GM23338 (cell line): ENCODE results near the gene OSGIN1. TPM values are rescaled to one million over a fixed set of nuclear protein-coding genes. Genes with fewer than 3 reads are reported as not detected.

Source experiments
- ATAC-seq: fragments of 200-7000 bp; cut with Tn5 transposase; 3 replicates; pipeline ENCODE4 v1.9.1; 2020
- DNase-seq: peaks from one replicate; pipeline ENCODE4 v3.0.0-alpha.2; 2015; ENCODE audit warnings: low spot score
- H2AFZ ChIP-seq: fragments of 200-600 bp; sonication (generic); 2 replicates; pipeline ENCODE4 v1.8.0; 2016; ENCODE audit warnings: antibody characterized with exemption, mild to moderate bottlenecking, moderate library complexity
- H3F3A ChIP-seq: fragments of 200-600 bp; sonication (generic); replicated peaks from 2 replicates; pipeline ENCODE4 v1.8.0; 2017; ENCODE audit warnings: antibody characterized with exemption, mixed run types, low read depth
- H3K27ac ChIP-seq: fragments of 200-600 bp; sonication (generic); 2 replicates; pipeline ENCODE4 v1.6.1; 2016; ENCODE audit warnings: low read depth
- H3K27me3 ChIP-seq: fragments of 200-600 bp; sonication (generic); 2 replicates; pipeline ENCODE4 v1.8.0; 2016; ENCODE audit warnings: mild to moderate bottlenecking, mixed run types, moderate library complexity; ENCODE audit not compliant: insufficient read depth
- H3K36me3 ChIP-seq: fragments of 200-600 bp; sonication (generic); 2 replicates; pipeline ENCODE4 v1.8.0; 2016; ENCODE audit warnings: mild to moderate bottlenecking; ENCODE audit not compliant: insufficient read depth
- H3K4me1 ChIP-seq: fragments of 200-600 bp; sonication (generic); 2 replicates; pipeline ENCODE4 v1.8.0; 2016; ENCODE audit warnings: mild to moderate bottlenecking, moderate library complexity; ENCODE audit not compliant: insufficient read depth
- H3K4me2 ChIP-seq: fragments of 200-600 bp; sonication (generic); 2 replicates; pipeline ENCODE4 v1.7.1; 2017; ENCODE audit warnings: mixed run types
- H3K4me3 ChIP-seq: fragments of 200-600 bp; sonication (generic); 2 replicates; pipeline ENCODE4 v1.6.1; 2016; ENCODE audit warnings: mixed run types
- H3K79me2 ChIP-seq: fragments of 200-600 bp; sonication (generic); replicated peaks from 2 replicates; pipeline ENCODE4 v1.8.0; 2017; ENCODE audit warnings: mild to moderate bottlenecking; ENCODE audit not compliant: insufficient read depth
- H3K9me2 ChIP-seq: fragments of 200-600 bp; sonication (generic); 2 replicates; pipeline ENCODE4 v1.8.0; 2017; ENCODE audit not compliant: insufficient read depth
- H4K20me1 ChIP-seq: fragments of 200-600 bp; sonication (generic); replicated peaks from 2 replicates; pipeline ENCODE4 v1.8.0; 2017; ENCODE audit warnings: mild to moderate bottlenecking; ENCODE audit not compliant: insufficient read depth
- H3K27ac Mint-ChIP-seq: 2 replicates; pipeline ENCODE4 v1.8.0; 2020; ENCODE audit warnings: inconsistent platforms, mild to moderate bottlenecking, moderate library complexity, mixed read lengths
- H3K27me3 Mint-ChIP-seq: 3 replicates; pipeline ENCODE4 v1.8.0; 2022; ENCODE audit warnings: low read depth, mild to moderate bottlenecking, moderate library complexity, mixed read lengths, inconsistent platforms; ENCODE audit not compliant: insufficient read depth, poor library complexity
- H3K36me3 Mint-ChIP-seq: 3 replicates; pipeline ENCODE4 v1.8.0; 2021; ENCODE audit warnings: low read depth, mild to moderate bottlenecking, inconsistent platforms, moderate library complexity, mixed read lengths
- H3K4me1 Mint-ChIP-seq: 3 replicates; pipeline ENCODE4 v1.8.0; 2020; ENCODE audit warnings: mild to moderate bottlenecking, inconsistent platforms, mixed read lengths
- H3K4me3 Mint-ChIP-seq: 3 replicates; pipeline ENCODE4 v1.8.0; 2021; ENCODE audit warnings: moderate library complexity, mild to moderate bottlenecking, inconsistent platforms, mixed read lengths
- H3K9me3 Mint-ChIP-seq: 3 replicates; pipeline ENCODE4 v1.8.0; 2020; ENCODE audit warnings: moderate library complexity, mild to moderate bottlenecking, inconsistent platforms, mixed read lengths
- CREB1 ChIP-seq: fragments of 250-450 bp; sonication (Bioruptor Pico); IDR thresholded peaks from 2 replicates; pipeline ENCODE4 v1.5.0; 2020; ENCODE audit warnings: low read depth, mild to moderate bottlenecking, moderate library complexity
- EZH2 ChIP-seq: fragments of 200-600 bp; sonication (generic); IDR thresholded peaks from one replicate; pipeline ENCODE4 v1.8.0; 2017; ENCODE audit warnings: antibody characterized with exemption, mild to moderate bottlenecking, low read depth; ENCODE audit not compliant: unreplicated experiment
- EZH2phosphoT487 ChIP-seq: fragments of 200-600 bp; sonication (generic); IDR thresholded peaks from one replicate; pipeline ENCODE4 v1.8.1; 2018; ENCODE audit warnings: antibody characterized with exemption; ENCODE audit not compliant: unreplicated experiment
- NANOG ChIP-seq: IDR thresholded peaks from 2 replicates; pipeline ENCODE4 v1.6.1; 2016; ENCODE audit warnings: antibody characterized with exemption, borderline replicate concordance
- POLR2AphosphoS5 ChIP-seq: IDR thresholded peaks from 2 replicates; pipeline ENCODE4 v1.6.1; 2016; ENCODE audit warnings: antibody characterized with exemption, low read depth
- STAT1 ChIP-seq: IDR thresholded peaks from one replicate; pipeline ENCODE4 v1.6.1; 2016; ENCODE audit warnings: antibody characterized with exemption; ENCODE audit not compliant: unreplicated experiment
- ZNF114 ChIP-seq: fragments of 250-450 bp; sonication (Bioruptor Pico); IDR thresholded peaks from 2 replicates; pipeline ENCODE4 v1.5.0; 2020; ENCODE audit warnings: mild to moderate bottlenecking, moderate library complexity
- ZNF331 ChIP-seq: fragments of 250-450 bp; sonication (Bioruptor Pico); IDR thresholded peaks from 2 replicates; pipeline ENCODE4 v1.5.0; 2020; ENCODE audit warnings: low read depth, mild to moderate bottlenecking, moderate library complexity
- polyA plus RNA-seq: library from polyadenylated mRNA; unstranded; fragments of >200 nt; fragmentation: Nextera tagmentation; extraction: Ambion mirVana; gene quantifications from 2 replicates; pipeline ENCODE4 v1.2.1, GENCODE V29; 2016
- total RNA-seq: library from RNA; depleted of rRNA; stranded (reverse); fragments of >200 nt; shearing (Covaris generic); gene quantifications from 2 replicates; pipeline ENCODE4 v1.2.3, GENCODE V29; 2014
- TF ChIP-seq, protein P1 (sequence below): IDR thresholded peaks from one replicate; pipeline ENCODE4 v1.6.1; 2018; ENCODE audit warnings: antibody characterized with exemption; ENCODE audit not compliant: unreplicated experiment
- TF ChIP-seq, protein P2 (sequence below), 2 experiments: fragments of 200-600 bp in 1 of 2; sonication (generic) in 1 of 2; conservative IDR thresholded peaks; 2 replicates each; pipeline versions ENCODE4 v1.5.1 to v1.6.1; 2016 to 2017; ENCODE audit warnings: antibody characterized with exemption in 2 of 2, low read depth in 2 of 2, mild to moderate bottlenecking in 2 of 2, moderate library complexity in 1 of 2
- TF ChIP-seq, protein P3 (sequence below): fragments of 250-450 bp; sonication (Bioruptor Pico); IDR thresholded peaks from 2 replicates; pipeline ENCODE4 v1.5.0; 2020; ENCODE audit warnings: mild to moderate bottlenecking, moderate library complexity

Gene OSGIN1
- total and polyA plus RNA-seq, 2 experiments from 2014 or later: 0.32 to 1.6 TPM

- H3K4me3 ChIP-seq: no peak overlapping the region
- no peaks in the 10 kb centered on the region; the same call in 1 of the 2 replicates for H4K20me1 ChIP-seq
- DNase-seq: no peak
- H3K79me2 ChIP-seq: no peaks in the 10 kb centered on the region
- Mint-ChIP-seq H3K27me3 (peaks cover 18% of the 10 kb centered on the region), H3K9me3 (peaks cover 18% of the 10 kb centered on the region), H3K36me3 (peaks cover 88% of the 10 kb centered on the region), H3K4me3 (no peak overlapping the region), H3K4me1 (peaks cover 2% of the 10 kb centered on the region; the same call in 1 of the 3 replicates), H3K27ac (no peak overlapping the region)
- H3K27ac ChIP-seq: 0 out of 2 replicates have a peak overlapping the region, but pooled peaks have one; percentile 69
- H3K27me3 ChIP-seq: no peaks in the 10 kb centered on the region
- H3K36me3 ChIP-seq: peaks cover 10% of the 10 kb centered on the region; the same call in 1 of the 2 replicates
- no peaks in the 10 kb centered on the region for H3K9me2 ChIP-seq
- ATAC-seq: no peak
- TF ChIP-seq POLR2AphosphoS5: no peak
- H3K4me1 ChIP-seq: no peaks in the 10 kb centered on the region
- H3K4me2 ChIP-seq: no peak overlapping the region
- no peak overlapping the region for H2AFZ ChIP-seq
- peaks cover 12% of the 10 kb centered on the region; the same call in 1 of the 2 replicates for H3F3A ChIP-seq
Observed at GRCh38 chr16:83915081-83915480, 38.0 kb upstream of the OSGIN1 start.

GRCh38 chr16:83915491-83915890 is 37.5 kb upstream of the OSGIN1 start:
- peaks cover 10% of the 10 kb centered on the region; the same call in 1 of the 2 replicates for H3K36me3 ChIP-seq
- H3K27ac ChIP-seq: no peak overlapping the region
- Mint-ChIP-seq H3K36me3 (peaks cover 90% of the 10 kb centered on the region), H3K27ac (no peak overlapping the region), H3K4me1 (peaks cover 2% of the 10 kb centered on the region; the same call in 1 of the 3 replicates), H3K4me3 (no peak overlapping the region), H3K27me3 (peaks cover 18% of the 10 kb centered on the region), H3K9me3 (peaks cover 18% of the 10 kb centered on the region)
- H3K79me2 ChIP-seq: no peaks in the 10 kb centered on the region
- H4K20me1 ChIP-seq: no peaks in the 10 kb centered on the region; the same call in 1 of the 2 replicates
- peaks cover 12% of the 10 kb centered on the region; the same call in 1 of the 2 replicates for H3F3A ChIP-seq
- H3K9me2 ChIP-seq: no peaks in the 10 kb centered on the region
- H3K27me3 ChIP-seq: no peaks in the 10 kb centered on the region
- DNase-seq: no peak
- no peak overlapping the region for H3K4me2 ChIP-seq
- H3K4me3 ChIP-seq: no peak overlapping the region
- ATAC-seq: no peak
- H2AFZ ChIP-seq: no peak overlapping the region
- no peaks in the 10 kb centered on the region for H3K4me1 ChIP-seq
- TF ChIP-seq EZH2phosphoT487: no peak
- TF ChIP-seq, protein P1, sequence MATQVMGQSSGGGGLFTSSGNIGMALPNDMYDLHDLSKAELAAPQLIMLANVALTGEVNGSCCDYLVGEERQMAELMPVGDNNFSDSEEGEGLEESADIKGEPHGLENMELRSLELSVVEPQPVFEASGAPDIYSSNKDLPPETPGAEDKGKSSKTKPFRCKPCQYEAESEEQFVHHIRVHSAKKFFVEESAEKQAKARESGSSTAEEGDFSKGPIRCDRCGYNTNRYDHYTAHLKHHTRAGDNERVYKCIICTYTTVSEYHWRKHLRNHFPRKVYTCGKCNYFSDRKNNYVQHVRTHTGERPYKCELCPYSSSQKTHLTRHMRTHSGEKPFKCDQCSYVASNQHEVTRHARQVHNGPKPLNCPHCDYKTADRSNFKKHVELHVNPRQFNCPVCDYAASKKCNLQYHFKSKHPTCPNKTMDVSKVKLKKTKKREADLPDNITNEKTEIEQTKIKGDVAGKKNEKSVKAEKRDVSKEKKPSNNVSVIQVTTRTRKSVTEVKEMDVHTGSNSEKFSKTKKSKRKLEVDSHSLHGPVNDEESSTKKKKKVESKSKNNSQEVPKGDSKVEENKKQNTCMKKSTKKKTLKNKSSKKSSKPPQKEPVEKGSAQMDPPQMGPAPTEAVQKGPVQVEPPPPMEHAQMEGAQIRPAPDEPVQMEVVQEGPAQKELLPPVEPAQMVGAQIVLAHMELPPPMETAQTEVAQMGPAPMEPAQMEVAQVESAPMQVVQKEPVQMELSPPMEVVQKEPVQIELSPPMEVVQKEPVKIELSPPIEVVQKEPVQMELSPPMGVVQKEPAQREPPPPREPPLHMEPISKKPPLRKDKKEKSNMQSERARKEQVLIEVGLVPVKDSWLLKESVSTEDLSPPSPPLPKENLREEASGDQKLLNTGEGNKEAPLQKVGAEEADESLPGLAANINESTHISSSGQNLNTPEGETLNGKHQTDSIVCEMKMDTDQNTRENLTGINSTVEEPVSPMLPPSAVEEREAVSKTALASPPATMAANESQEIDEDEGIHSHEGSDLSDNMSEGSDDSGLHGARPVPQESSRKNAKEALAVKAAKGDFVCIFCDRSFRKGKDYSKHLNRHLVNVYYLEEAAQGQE: no peak
- no peak for TF ChIP-seq ZNF331 (CRISPR knock-in tag)
- no peak for TF ChIP-seq EZH2
- no peak for TF ChIP-seq NANOG
- no peak for TF ChIP-seq POLR2AphosphoS5
- no peak for TF ChIP-seq CREB1 (CRISPR knock-in tag)
- TF ChIP-seq, protein P2, sequence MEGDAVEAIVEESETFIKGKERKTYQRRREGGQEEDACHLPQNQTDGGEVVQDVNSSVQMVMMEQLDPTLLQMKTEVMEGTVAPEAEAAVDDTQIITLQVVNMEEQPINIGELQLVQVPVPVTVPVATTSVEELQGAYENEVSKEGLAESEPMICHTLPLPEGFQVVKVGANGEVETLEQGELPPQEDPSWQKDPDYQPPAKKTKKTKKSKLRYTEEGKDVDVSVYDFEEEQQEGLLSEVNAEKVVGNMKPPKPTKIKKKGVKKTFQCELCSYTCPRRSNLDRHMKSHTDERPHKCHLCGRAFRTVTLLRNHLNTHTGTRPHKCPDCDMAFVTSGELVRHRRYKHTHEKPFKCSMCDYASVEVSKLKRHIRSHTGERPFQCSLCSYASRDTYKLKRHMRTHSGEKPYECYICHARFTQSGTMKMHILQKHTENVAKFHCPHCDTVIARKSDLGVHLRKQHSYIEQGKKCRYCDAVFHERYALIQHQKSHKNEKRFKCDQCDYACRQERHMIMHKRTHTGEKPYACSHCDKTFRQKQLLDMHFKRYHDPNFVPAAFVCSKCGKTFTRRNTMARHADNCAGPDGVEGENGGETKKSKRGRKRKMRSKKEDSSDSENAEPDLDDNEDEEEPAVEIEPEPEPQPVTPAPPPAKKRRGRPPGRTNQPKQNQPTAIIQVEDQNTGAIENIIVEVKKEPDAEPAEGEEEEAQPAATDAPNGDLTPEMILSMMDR (conservative IDR thresholded peaks at IDR 0.05; ENCODE audit: low read depth in 2 of 2): no peak
- no peak for TF ChIP-seq ZNF114 (CRISPR knock-in tag)
- TF ChIP-seq STAT1: no peak
- TF ChIP-seq, protein P3, sequence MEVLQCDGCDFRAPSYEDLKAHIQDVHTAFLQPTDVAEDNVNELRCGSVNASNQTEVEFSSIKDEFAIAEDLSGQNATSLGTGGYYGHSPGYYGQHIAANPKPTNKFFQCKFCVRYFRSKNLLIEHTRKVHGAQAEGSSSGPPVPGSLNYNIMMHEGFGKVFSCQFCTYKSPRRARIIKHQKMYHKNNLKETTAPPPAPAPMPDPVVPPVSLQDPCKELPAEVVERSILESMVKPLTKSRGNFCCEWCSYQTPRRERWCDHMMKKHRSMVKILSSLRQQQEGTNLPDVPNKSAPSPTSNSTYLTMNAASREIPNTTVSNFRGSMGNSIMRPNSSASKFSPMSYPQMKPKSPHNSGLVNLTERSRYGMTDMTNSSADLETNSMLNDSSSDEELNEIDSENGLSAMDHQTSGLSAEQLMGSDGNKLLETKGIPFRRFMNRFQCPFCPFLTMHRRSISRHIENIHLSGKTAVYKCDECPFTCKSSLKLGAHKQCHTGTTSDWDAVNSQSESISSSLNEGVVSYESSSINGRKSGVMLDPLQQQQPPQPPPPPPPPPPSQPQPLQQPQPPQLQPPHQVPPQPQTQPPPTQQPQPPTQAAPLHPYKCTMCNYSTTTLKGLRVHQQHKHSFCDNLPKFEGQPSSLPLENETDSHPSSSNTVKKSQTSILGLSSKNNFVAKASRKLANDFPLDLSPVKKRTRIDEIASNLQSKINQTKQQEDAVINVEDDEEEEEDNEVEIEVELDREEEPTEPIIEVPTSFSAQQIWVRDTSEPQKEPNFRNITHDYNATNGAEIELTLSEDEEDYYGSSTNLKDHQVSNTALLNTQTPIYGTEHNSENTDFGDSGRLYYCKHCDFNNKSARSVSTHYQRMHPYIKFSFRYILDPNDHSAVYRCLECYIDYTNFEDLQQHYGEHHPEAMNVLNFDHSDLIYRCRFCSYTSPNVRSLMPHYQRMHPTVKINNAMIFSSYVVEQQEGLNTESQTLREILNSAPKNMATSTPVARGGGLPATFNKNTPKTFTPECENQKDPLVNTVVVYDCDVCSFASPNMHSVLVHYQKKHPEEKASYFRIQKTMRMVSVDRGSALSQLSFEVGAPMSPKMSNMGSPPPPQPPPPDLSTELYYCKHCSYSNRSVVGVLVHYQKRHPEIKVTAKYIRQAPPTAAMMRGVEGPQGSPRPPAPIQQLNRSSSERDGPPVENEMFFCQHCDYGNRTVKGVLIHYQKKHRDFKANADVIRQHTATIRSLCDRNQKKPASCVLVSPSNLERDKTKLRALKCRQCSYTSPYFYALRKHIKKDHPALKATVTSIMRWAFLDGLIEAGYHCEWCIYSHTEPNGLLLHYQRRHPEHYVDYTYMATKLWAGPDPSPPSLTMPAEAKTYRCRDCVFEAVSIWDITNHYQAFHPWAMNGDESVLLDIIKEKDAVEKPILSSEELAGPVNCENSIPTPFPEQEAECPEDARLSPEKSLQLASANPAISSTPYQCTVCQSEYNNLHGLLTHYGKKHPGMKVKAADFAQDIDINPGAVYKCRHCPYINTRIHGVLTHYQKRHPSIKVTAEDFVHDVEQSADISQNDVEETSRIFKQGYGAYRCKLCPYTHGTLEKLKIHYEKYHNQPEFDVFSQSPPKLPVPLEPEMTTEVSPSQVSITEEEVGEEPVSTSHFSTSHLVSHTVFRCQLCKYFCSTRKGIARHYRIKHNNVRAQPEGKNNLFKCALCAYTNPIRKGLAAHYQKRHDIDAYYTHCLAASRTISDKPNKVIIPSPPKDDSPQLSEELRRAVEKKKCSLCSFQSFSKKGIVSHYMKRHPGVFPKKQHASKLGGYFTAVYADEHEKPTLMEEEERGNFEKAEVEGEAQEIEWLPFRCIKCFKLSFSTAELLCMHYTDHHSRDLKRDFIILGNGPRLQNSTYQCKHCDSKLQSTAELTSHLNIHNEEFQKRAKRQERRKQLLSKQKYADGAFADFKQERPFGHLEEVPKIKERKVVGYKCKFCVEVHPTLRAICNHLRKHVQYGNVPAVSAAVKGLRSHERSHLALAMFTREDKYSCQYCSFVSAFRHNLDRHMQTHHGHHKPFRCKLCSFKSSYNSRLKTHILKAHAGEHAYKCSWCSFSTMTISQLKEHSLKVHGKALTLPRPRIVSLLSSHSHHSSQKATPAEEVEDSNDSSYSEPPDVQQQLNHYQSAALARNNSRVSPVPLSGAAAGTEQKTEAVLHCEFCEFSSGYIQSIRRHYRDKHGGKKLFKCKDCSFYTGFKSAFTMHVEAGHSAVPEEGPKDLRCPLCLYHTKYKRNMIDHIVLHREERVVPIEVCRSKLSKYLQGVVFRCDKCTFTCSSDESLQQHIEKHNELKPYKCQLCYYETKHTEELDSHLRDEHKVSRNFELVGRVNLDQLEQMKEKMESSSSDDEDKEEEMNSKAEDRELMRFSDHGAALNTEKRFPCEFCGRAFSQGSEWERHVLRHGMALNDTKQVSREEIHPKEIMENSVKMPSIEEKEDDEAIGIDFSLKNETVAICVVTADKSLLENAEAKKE: no peak
